A673 (cell line): ENCODE measurements around the gene DNAH12. TPM values are rescaled to one million over a fixed set of nuclear protein-coding genes. Genes with fewer than 3 reads are reported as not detected.

Experiments used
- BruUV-seq: library from RNA; stranded (reverse); fragments of 400-500 nt; replicated peaks from 2 replicates; lab custom pipeline; 2021; lab: Mats Ljungman, UMichigan
- CTCF ChIA-PET: fragments of 300-600 bp; sonication (Branson Sonifier 250); formaldehyde crosslinking; loops from one replicate; lab custom pipeline; 2022; ENCODE audit warnings: antibody characterized with exemption; lab: Charles Lee
- POLR2A ChIA-PET: fragments of 300-600 bp; sonication (Branson Sonifier 250); formaldehyde crosslinking; loops from one replicate; lab custom pipeline; 2022; ENCODE audit warnings: antibody characterized with exemption; ENCODE audit not compliant: low non-redundant PET; lab: Charles Lee
- DNase-seq: peaks from one replicate; pipeline ENCODE4 v3.0.0-alpha.2; 2015; ENCODE audit warnings: low spot score
- H3K27ac ChIP-seq: fragments of 200-600 bp; sonication (generic); 2 replicates; pipeline ENCODE4 v1.5.1; 2016; ENCODE audit warnings: mixed run types, low read depth, mild to moderate bottlenecking, mixed read lengths, antibody characterized with exemption, low read length; ENCODE audit not compliant: poor library complexity, severe bottlenecking
- H3K27me3 ChIP-seq: fragments of 200-600 bp; sonication (generic); replicated peaks from 2 replicates; pipeline ENCODE4 v1.6.1; 2017; ENCODE audit warnings: mixed run types, low read depth, mild to moderate bottlenecking, mixed read lengths, antibody characterized with exemption, low read length; ENCODE audit not compliant: insufficient read depth, poor library complexity
- H3K36me3 ChIP-seq: fragments of 200-600 bp; sonication (generic); 2 replicates; pipeline ENCODE4 v1.6.1; 2016; ENCODE audit warnings: mixed run types, mild to moderate bottlenecking, mixed read lengths, antibody characterized with exemption, low read length; ENCODE audit not compliant: insufficient read depth, poor library complexity, severe bottlenecking
- H3K4me1 ChIP-seq: fragments of 200-600 bp; sonication (generic); 2 replicates; pipeline ENCODE4 v1.6.1; 2017; ENCODE audit warnings: mixed run types, mild to moderate bottlenecking, mixed read lengths, antibody characterized with exemption, low read length; ENCODE audit not compliant: insufficient read depth, poor library complexity, severe bottlenecking
- H3K4me3 ChIP-seq: fragments of 200-600 bp; sonication (generic); 2 replicates; pipeline ENCODE4 v1.5.1; 2016; ENCODE audit warnings: low read depth, mixed run types, mild to moderate bottlenecking, mixed read lengths, low read length; ENCODE audit not compliant: poor library complexity, severe bottlenecking
- H3K9me3 ChIP-seq: fragments of 200-600 bp; sonication (generic); 2 replicates; pipeline ENCODE4 v1.6.1; 2016; ENCODE audit warnings: mixed run types, low read depth, mild to moderate bottlenecking, mixed read lengths, antibody characterized with exemption, low read length; ENCODE audit not compliant: poor library complexity, severe bottlenecking
- EZH2 ChIP-seq: fragments of 200-600 bp; sonication (generic); IDR thresholded peaks from 2 replicates; pipeline ENCODE4 v1.6.1; 2017; ENCODE audit warnings: borderline replicate concordance, low read depth, mild to moderate bottlenecking, mixed read lengths, antibody characterized with exemption, low read length; ENCODE audit not compliant: poor library complexity, severe bottlenecking
- intact Hi-C: fragments of 100-400 bp; cut with micrococcal nuclease; formaldehyde crosslinking; loops from one replicate; pipeline ENCODE4 v1.10.0; 2022; ENCODE audit not compliant: unreplicated experiment
- total RNA-seq: library from RNA; stranded (reverse); gene quantifications from 2 replicates; pipeline ENCODE4 v1.2.3, GENCODE V29; 2021
- TF ChIP-seq, protein P1 (sequence below): fragments of 300-800, 200-600 bp; sonication (generic); conservative IDR thresholded peaks from 2 replicates; pipeline ENCODE4 v1.5.1; 2017; ENCODE audit warnings: low read depth, mild to moderate bottlenecking, antibody characterized with exemption, low read length, moderate library complexity, mixed read lengths

DNAH12 gene
- total RNA-seq, 1 experiment from 2014 or later = not detected

DNA sequence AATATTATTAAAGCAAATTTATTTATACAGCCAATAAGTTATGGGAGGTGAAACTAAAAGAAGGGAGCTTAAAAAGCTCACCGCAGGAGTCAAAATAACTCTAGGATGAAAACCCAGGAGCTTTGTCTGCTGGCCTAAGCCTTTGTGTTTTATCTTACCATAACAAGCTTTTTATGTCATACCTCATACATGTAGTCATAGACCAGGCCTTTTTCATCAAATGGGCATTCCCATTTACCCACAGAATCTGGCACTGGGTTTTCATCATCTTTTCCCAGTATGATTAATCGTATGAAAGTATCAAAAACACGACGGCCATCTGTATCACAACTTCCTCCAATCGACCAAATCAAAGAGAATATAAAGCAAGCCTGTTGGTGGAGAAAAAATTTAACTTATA lies 122.8 kb downstream of the DNAH12 start:
- Histone ChIP-seq H3K36me3 (no peaks in the 10 kb centered on the region), H3K4me3 (no peak overlapping the region), H3K27me3 (no peaks in the 10 kb centered on the region), H3K9me3 (no peaks in the 10 kb centered on the region), H3K27ac (no peak overlapping the region), H3K4me1 (no peaks in the 10 kb centered on the region)
- no TSS peak for BruUV-seq
- ChIA-PET CTCF (no interaction called here), POLR2A (no interaction called here)
- no peak for TF ChIP-seq EZH2
- TF ChIP-seq, protein P1, sequence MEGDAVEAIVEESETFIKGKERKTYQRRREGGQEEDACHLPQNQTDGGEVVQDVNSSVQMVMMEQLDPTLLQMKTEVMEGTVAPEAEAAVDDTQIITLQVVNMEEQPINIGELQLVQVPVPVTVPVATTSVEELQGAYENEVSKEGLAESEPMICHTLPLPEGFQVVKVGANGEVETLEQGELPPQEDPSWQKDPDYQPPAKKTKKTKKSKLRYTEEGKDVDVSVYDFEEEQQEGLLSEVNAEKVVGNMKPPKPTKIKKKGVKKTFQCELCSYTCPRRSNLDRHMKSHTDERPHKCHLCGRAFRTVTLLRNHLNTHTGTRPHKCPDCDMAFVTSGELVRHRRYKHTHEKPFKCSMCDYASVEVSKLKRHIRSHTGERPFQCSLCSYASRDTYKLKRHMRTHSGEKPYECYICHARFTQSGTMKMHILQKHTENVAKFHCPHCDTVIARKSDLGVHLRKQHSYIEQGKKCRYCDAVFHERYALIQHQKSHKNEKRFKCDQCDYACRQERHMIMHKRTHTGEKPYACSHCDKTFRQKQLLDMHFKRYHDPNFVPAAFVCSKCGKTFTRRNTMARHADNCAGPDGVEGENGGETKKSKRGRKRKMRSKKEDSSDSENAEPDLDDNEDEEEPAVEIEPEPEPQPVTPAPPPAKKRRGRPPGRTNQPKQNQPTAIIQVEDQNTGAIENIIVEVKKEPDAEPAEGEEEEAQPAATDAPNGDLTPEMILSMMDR = no peak
- no peak for DNase-seq
- intact Hi-C loops = no loop called here

DNA sequence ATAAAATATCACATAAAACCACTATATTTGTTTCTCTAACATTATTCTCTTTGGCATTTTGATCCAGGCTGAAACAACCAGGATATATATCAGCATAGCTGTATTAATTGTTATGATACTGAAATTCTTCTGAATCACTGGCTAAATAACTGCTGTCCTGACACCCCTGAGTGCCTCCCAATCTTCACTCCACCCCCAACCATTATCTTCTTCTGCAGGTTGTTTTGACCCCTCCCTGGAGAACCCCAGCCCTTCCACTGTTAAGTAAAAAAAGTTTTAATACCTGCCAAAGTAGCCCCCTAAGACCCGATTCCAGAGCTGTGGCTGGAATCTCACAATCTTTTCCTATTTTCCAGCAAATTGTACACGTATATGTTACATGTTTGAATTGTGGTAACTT lies 124.1 kb downstream of the DNAH12 start:
- H3K4me3 ChIP-seq = no peak overlapping the region
- H3K36me3 ChIP-seq = no peaks in the 10 kb centered on the region
- TF ChIP-seq, protein P1 = no peak
- no peak for TF ChIP-seq EZH2
- no TSS peak for BruUV-seq
- ChIA-PET POLR2A (no interaction called here), CTCF (no interaction called here)
- H3K27ac ChIP-seq = no peak overlapping the region
- no peaks in the 10 kb centered on the region for H3K27me3 ChIP-seq
- H3K4me1 ChIP-seq = no peaks in the 10 kb centered on the region
- H3K9me3 ChIP-seq = no peaks in the 10 kb centered on the region
- DNase-seq = no peak
- intact Hi-C loops = no loop called here

DNA sequence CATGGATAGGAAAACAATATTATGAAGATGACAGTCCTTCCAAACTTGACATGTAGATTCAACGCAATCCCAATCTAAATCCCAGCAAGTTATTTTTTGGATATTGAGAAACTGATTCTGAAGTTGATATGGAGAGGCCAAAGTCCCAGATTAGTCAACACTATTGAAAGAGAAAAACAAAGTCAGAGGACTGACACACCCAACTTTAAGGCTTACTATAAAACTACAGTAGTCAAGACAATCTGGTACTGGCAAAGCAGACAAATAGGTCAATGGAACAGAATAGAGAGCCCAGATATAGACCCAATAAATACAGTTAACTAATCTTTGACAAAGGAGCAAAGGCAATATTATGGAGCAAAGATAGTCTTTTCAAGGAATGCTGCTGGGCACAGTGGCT lies 132.4 kb downstream of the DNAH12 start:
- POLR2A ChIA-PET = no interaction called here
- H3K4me3 ChIP-seq = no peak overlapping the region
- no peaks in the 10 kb centered on the region for H3K9me3 ChIP-seq
- CTCF ChIA-PET = no interaction called here
- no peak for TF ChIP-seq EZH2
- TF ChIP-seq, protein P1 = no peak
- no peak for DNase-seq
- no peaks in the 10 kb centered on the region for H3K36me3 ChIP-seq
- no peaks in the 10 kb centered on the region for H3K4me1 ChIP-seq
- H3K27me3 ChIP-seq = peaks cover 7% of the 10 kb centered on the region
- no peak overlapping the region for H3K27ac ChIP-seq
- BruUV-seq = no TSS peak
- intact Hi-C loops = no loop called here
